ENCODE measurements around the gene MYLK. TPM values are rescaled to one million over a fixed set of nuclear protein-coding genes. Genes with fewer than 3 reads are reported as not detected.

Gene MYLK
- polyA plus RNA-seq, 2 donors, result 14.2 to 104 TPM

DNA sequence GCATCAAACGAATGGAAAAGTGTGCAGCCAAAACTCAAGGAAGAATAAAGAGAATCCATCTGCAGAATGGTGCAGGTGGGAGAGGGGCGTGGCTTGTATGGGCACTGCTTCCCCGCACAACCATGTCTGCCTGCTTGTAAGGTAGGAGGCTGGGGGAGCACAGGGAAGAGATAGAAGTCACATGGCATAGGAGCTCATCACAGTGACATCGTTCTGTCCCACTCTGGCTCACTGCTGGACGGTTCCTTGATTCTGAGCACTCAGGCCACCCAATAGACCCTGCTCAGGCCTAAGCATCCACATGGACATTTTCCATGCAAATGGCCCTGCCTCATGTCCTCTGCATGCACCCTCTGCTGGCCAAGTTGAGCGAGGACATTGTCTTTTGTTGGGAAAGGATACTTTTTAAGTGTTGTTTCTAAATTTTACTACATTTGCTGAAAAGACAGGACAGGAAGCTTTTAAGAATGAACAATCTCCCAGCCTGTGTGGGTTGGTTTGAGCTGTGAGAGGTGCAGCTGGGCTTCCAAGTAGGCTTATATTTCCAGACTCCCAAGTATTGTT, 3.1 kb downstream of the MYLK start:
- 74 to 81% methylated on average over 6 of the region's 6 CpGs for WGBS, 2 donors
- H3K27me3 ChIP-seq (ENCODE audit: control insufficient read depth in 1 of 2, insufficient read depth in 2 of 2, low read length in 2 of 2), result peaks cover 0 to 8% of the 10 kb centered on the region in 2 donors
- no peaks in the 10 kb centered on the region for H3K9me3 ChIP-seq (ENCODE audit: control insufficient read depth in 2 of 2, insufficient read depth in 1 of 2, low read depth in 1 of 2, low read length in 1 of 2)
- no peaks in the 10 kb centered on the region for H3K36me3 ChIP-seq (ENCODE audit: control insufficient read depth in 2 of 2, insufficient read depth in 2 of 2, low read length in 1 of 2)
- no peak overlapping the region for H3K27ac ChIP-seq (ENCODE audit: low read depth in 2 of 2, low read length in 1 of 2)
- no peak overlapping the region for H3K4me3 ChIP-seq (ENCODE audit: low read depth in 1 of 2, low read length in 2 of 2)
- peaks cover 4 to 10% of the 10 kb centered on the region in 2 donors for H3K4me1 ChIP-seq (ENCODE audit: control insufficient read depth in 2 of 2, insufficient read depth in 2 of 2, low read length in 1 of 2)

DNA sequence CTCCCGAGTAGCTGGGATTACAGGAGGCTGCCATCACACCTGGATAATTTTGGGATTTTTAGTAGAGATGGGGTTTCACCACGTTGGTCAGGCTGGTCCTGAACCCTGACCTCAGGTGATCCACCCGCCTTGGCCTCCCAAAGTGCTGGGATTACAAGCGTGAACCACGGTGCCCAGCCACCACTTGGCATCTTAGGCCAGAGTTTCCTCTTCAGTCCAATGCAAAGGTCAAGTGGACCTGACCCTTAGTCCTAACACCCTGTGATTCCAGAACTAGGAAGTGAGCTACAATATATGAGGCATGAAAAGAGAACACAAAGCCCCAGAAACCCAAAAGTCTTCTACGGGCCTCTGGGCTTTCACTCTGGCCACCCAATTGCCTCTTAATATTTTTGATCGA, 5.3 kb downstream of the MYLK start:
- no peak overlapping the region for H3K4me3 ChIP-seq (ENCODE audit: low read depth in 1 of 2, low read length in 2 of 2)
- peaks cover 2 to 4% of the 10 kb centered on the region in 2 donors for H3K4me1 ChIP-seq (ENCODE audit: control insufficient read depth in 2 of 2, insufficient read depth in 2 of 2, low read length in 1 of 2)
- no peak overlapping the region for H3K27ac ChIP-seq (ENCODE audit: low read depth in 2 of 2, low read length in 1 of 2)
- H3K36me3 ChIP-seq (ENCODE audit: control insufficient read depth in 2 of 2, insufficient read depth in 2 of 2, low read length in 1 of 2), result no peaks in the 10 kb centered on the region
- whole genome bisulfite sequencing, 2 donors, result 90 to 91% methylated on average over 7 of the region's 7 CpGs
- H3K27me3 ChIP-seq (ENCODE audit: control insufficient read depth in 1 of 2, insufficient read depth in 2 of 2, low read length in 2 of 2), result peaks cover 0 to 5% of the 10 kb centered on the region in 2 donors
- H3K9me3 ChIP-seq (ENCODE audit: control insufficient read depth in 2 of 2, insufficient read depth in 1 of 2, low read depth in 1 of 2, low read length in 1 of 2), result no peaks in the 10 kb centered on the region

DNA sequence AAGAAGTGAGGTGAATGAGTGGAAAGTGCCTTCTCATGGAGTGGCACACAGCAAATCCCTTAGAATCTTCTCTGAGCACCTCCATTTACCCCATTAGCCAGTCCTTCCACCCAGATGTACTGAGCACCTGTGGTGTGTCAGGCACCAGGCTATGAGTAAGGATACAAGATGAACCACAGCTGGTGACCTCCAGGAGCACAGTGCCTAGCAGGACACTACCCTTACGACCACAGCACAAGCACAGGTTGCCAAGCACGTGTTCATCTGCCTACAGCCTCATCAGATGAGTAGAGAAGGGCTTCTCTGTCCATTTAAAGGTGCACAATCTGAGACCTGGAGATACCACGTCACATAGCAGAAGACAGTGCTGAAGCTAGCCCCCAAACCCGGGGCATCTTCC, 6.2 kb downstream of the MYLK start:
- WGBS, 2 donors, result 89 to 92% methylated on average over 4 of the region's 4 CpGs
- Histone ChIP-seq H3K27me3 (ENCODE audit: control insufficient read depth in 1 of 2, insufficient read depth in 2 of 2, low read length in 2 of 2) (no peaks in the 10 kb centered on the region), H3K9me3 (ENCODE audit: control insufficient read depth in 2 of 2, insufficient read depth in 1 of 2, low read depth in 1 of 2, low read length in 1 of 2) (no peaks in the 10 kb centered on the region), H3K36me3 (ENCODE audit: control insufficient read depth in 2 of 2, insufficient read depth in 2 of 2, low read length in 1 of 2) (no peaks in the 10 kb centered on the region), H3K4me1 (ENCODE audit: control insufficient read depth in 2 of 2, insufficient read depth in 2 of 2, low read length in 1 of 2) (no peaks in the 10 kb centered on the region), H3K4me3 (ENCODE audit: low read depth in 1 of 2, low read length in 2 of 2) (no peak overlapping the region), H3K27ac (ENCODE audit: low read depth in 2 of 2, low read length in 1 of 2) (no peak overlapping the region)

DNA sequence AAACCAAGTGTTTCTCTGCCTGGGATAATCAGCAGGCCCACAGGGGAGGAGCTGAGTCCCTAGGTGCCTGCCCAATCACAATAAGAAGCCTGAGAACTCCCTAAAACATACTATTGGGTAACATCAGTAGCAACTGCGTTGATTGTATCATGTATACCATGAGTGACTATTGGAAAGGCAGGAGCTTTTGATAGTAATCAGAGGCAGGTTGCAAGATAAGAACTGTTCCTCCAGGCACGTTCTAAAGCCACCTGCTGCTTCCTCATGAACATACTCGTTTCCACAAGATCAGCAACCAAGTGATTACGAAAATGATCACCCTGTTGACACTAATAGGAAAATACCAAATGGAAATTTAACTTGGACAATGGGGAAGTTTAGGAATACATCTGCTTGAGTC, 6.7 kb downstream of the MYLK start:
- H3K36me3 ChIP-seq (ENCODE audit: control insufficient read depth in 2 of 2, insufficient read depth in 2 of 2, low read length in 1 of 2), result no peaks in the 10 kb centered on the region
- no peaks in the 10 kb centered on the region for H3K9me3 ChIP-seq (ENCODE audit: control insufficient read depth in 2 of 2, insufficient read depth in 1 of 2, low read depth in 1 of 2, low read length in 1 of 2)
- WGBS, 2 donors, result 74 to 77% methylated on average over 4 of the region's 4 CpGs
- no peak overlapping the region for H3K27ac ChIP-seq (ENCODE audit: low read depth in 2 of 2, low read length in 1 of 2)
- no peaks in the 10 kb centered on the region for H3K4me1 ChIP-seq (ENCODE audit: control insufficient read depth in 2 of 2, insufficient read depth in 2 of 2, low read length in 1 of 2)
- H3K27me3 ChIP-seq (ENCODE audit: control insufficient read depth in 1 of 2, insufficient read depth in 2 of 2, low read length in 2 of 2), result no peaks in the 10 kb centered on the region
- H3K4me3 ChIP-seq (ENCODE audit: low read depth in 1 of 2, low read length in 2 of 2), result no peak overlapping the region

DNA sequence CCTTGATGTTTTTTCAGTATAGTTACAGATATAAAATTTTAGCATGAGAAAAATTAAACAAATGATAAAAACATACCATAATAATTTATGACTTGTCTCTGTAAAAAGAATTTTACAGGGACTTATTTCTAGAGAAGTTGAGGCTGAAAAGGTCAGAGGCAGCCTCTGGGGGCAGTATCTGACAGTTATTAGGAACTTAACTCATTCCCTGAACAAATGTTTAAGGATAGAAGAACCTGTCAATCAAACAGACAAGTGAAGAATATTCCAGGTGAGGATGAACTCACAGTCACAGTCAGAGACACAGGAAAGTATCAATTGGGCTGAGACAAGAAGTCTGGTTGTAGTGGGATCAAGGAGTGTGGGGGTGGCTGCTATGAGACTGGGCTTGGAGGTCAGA, 7.3 kb downstream of the MYLK start:
- no peaks in the 10 kb centered on the region for H3K4me1 ChIP-seq (ENCODE audit: control insufficient read depth in 2 of 2, insufficient read depth in 2 of 2, low read length in 1 of 2)
- no peaks in the 10 kb centered on the region for H3K9me3 ChIP-seq (ENCODE audit: control insufficient read depth in 2 of 2, insufficient read depth in 1 of 2, low read depth in 1 of 2, low read length in 1 of 2)
- H3K36me3 ChIP-seq (ENCODE audit: control insufficient read depth in 2 of 2, insufficient read depth in 2 of 2, low read length in 1 of 2), result no peaks in the 10 kb centered on the region
- no peak overlapping the region for H3K4me3 ChIP-seq (ENCODE audit: low read depth in 1 of 2, low read length in 2 of 2)
- H3K27ac ChIP-seq (ENCODE audit: low read depth in 2 of 2, low read length in 1 of 2), result no peak overlapping the region
- no peaks in the 10 kb centered on the region for H3K27me3 ChIP-seq (ENCODE audit: control insufficient read depth in 1 of 2, insufficient read depth in 2 of 2, low read length in 2 of 2)

DNA sequence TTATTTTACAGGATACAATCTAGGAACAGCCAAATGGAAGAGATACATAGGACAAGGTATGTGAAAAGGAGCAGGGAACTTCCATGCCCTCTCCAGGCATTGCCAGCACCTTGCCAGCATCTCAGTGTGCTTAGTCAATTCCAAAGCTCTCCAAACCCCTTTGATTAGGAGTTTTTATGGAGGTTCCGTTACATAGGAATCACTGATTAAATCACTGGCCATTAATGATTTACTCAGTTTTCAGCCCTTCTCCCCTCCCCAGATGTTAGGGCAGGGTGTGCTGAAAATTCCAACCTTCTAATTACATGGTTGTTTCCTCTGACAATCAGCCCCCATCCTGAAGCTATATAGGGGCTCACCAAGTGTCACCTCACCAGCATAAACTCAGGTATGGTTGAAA, 11.5 kb downstream of the MYLK start:
- H3K9me3 ChIP-seq (ENCODE audit: control insufficient read depth in 2 of 2, insufficient read depth in 1 of 2, low read depth in 1 of 2, low read length in 1 of 2), result no peaks in the 10 kb centered on the region
- WGBS, 2 donors, result 75 to 93% methylated on average over 1 of the region's 1 CpG
- H3K4me1 ChIP-seq (ENCODE audit: control insufficient read depth in 2 of 2, insufficient read depth in 2 of 2, low read length in 1 of 2), result no peaks in the 10 kb centered on the region
- H3K36me3 ChIP-seq (ENCODE audit: control insufficient read depth in 2 of 2, insufficient read depth in 2 of 2, low read length in 1 of 2), result no peaks in the 10 kb centered on the region
- H3K4me3 ChIP-seq (ENCODE audit: low read depth in 1 of 2, low read length in 2 of 2), result no peak overlapping the region
- H3K27me3 ChIP-seq (ENCODE audit: control insufficient read depth in 1 of 2, insufficient read depth in 2 of 2, low read length in 2 of 2), result no peaks in the 10 kb centered on the region
- no peak overlapping the region for H3K27ac ChIP-seq (ENCODE audit: low read depth in 2 of 2, low read length in 1 of 2)

DNA sequence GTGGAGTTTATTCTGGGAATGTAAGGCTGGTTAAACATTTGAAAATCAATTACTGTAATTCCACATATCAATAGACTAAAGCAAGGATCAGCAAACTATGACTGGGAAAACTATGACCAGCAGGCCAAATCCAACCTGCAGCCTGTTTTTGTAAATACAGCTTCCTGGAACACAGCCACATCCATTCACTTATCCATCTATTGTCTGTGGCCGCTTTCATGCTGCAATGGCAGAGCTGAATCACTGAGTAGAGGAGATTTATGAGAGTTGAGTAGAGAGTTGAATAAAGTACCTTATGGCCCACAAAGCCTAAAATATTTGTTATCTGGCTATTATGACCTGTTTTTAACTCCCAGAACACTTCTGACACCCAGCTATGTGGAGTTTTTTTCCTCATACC, 12.2 kb downstream of the MYLK start:
- Histone ChIP-seq H3K9me3 (ENCODE audit: control insufficient read depth in 2 of 2, insufficient read depth in 1 of 2, low read depth in 1 of 2, low read length in 1 of 2) (no peaks in the 10 kb centered on the region), H3K27me3 (ENCODE audit: control insufficient read depth in 1 of 2, insufficient read depth in 2 of 2, low read length in 2 of 2) (no peaks in the 10 kb centered on the region), H3K4me3 (ENCODE audit: low read depth in 1 of 2, low read length in 2 of 2) (no peak overlapping the region), H3K4me1 (ENCODE audit: control insufficient read depth in 2 of 2, insufficient read depth in 2 of 2, low read length in 1 of 2) (no peaks in the 10 kb centered on the region), H3K36me3 (ENCODE audit: control insufficient read depth in 2 of 2, insufficient read depth in 2 of 2, low read length in 1 of 2) (no peaks in the 10 kb centered on the region), H3K27ac (ENCODE audit: low read depth in 2 of 2, low read length in 1 of 2) (no peak overlapping the region)
- 48 to 60% methylated on average over 1 of the region's 1 CpG for WGBS, 2 donors

DNA sequence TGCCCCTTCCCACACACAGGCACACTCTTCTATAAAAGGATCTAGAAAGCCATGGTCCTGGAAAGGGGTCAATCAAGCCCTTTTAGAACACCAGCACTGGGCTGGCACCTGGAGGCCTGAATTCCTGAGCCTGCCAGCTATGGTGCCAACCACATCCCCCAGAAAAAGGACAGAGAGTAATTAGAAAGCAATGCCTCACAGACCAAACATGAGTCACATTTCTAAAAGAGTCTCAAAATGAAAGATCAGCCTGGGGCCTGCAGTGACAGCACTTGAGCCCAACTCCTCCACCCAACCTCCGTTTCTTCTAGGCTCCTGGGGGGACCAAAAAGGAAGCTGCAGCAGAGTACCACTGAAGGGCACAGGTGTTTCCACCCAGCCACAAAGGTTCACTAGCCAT, 14.1 kb downstream of the MYLK start:
- no peaks in the 10 kb centered on the region for H3K27me3 ChIP-seq (ENCODE audit: control insufficient read depth in 1 of 2, insufficient read depth in 2 of 2, low read length in 2 of 2)
- H3K27ac ChIP-seq (ENCODE audit: low read depth in 2 of 2, low read length in 1 of 2), result no peak overlapping the region
- peaks cover 0 to 2% of the 10 kb centered on the region in 2 donors for H3K4me1 ChIP-seq (ENCODE audit: control insufficient read depth in 2 of 2, insufficient read depth in 2 of 2, low read length in 1 of 2)
- H3K4me3 ChIP-seq (ENCODE audit: low read depth in 1 of 2, low read length in 2 of 2), result no peak overlapping the region
- H3K9me3 ChIP-seq (ENCODE audit: control insufficient read depth in 2 of 2, insufficient read depth in 1 of 2, low read depth in 1 of 2, low read length in 1 of 2), result no peaks in the 10 kb centered on the region
- 56 to 59% methylated on average over 1 of the region's 1 CpG for WGBS, 2 donors
- no peaks in the 10 kb centered on the region for H3K36me3 ChIP-seq (ENCODE audit: control insufficient read depth in 2 of 2, insufficient read depth in 2 of 2, low read length in 1 of 2)

DNA sequence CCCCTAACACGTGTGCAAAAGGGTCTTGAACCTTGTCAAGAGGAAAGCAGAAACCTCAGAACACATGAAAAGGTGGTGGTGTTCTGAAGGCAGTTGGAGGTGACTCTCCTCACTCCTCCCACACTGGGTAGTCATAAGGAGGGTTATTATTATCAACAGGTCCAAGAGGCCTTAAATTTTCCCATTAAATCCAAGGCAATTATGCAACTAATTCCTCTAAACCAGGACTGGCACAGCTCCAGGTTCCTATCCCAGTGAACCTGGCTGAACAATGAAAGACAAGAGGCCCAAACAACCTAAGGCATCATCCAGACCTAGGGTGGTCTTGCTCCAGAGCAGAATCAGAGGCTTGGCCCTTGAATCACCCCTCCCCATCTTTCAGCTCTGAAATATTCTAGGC, 15.0 kb downstream of the MYLK start:
- Histone ChIP-seq H3K27me3 (ENCODE audit: control insufficient read depth in 1 of 2, insufficient read depth in 2 of 2, low read length in 2 of 2) (no peaks in the 10 kb centered on the region), H3K4me1 (ENCODE audit: control insufficient read depth in 2 of 2, insufficient read depth in 2 of 2, low read length in 1 of 2) (peaks cover 0 to 2% of the 10 kb centered on the region in 2 donors), H3K27ac (ENCODE audit: low read depth in 2 of 2, low read length in 1 of 2) (no peak overlapping the region), H3K36me3 (ENCODE audit: control insufficient read depth in 2 of 2, insufficient read depth in 2 of 2, low read length in 1 of 2) (no peaks in the 10 kb centered on the region), H3K9me3 (ENCODE audit: control insufficient read depth in 2 of 2, insufficient read depth in 1 of 2, low read depth in 1 of 2, low read length in 1 of 2) (no peaks in the 10 kb centered on the region), H3K4me3 (ENCODE audit: low read depth in 1 of 2, low read length in 2 of 2) (no peak overlapping the region)
- WGBS, 2 donors, result 81 to 92% methylated on average over 1 of the region's 1 CpG

DNA sequence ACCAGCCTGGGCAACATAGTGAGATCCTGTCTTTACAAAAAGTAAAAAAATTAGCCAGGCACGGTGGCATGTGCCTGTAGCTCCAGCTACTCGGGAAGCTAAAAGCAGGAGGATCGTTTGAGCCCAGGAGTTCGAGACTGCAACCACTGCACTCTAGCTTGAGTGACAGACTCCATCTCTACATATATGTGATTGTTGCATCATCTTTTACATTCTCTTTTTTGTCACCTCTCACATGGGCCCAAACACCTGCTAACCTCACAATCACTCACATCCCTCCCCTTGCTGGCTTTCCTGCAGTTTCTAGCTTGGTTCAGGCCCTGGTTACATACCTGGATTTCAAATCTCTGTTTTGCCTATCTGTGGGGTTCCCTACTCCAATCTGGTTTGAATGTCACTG, 19.4 kb downstream of the MYLK start:
- H3K4me1 ChIP-seq (ENCODE audit: control insufficient read depth in 2 of 2, insufficient read depth in 2 of 2, low read length in 1 of 2), result peaks cover 0 to 2% of the 10 kb centered on the region in 2 donors
- WGBS, 2 donors, result 90 to 93% methylated on average over 4 of the region's 4 CpGs
- no peaks in the 10 kb centered on the region for H3K36me3 ChIP-seq (ENCODE audit: control insufficient read depth in 2 of 2, insufficient read depth in 2 of 2, low read length in 1 of 2)

More for the DNA sequence above, 19.4 kb downstream of the MYLK start:
- H3K27me3 ChIP-seq (ENCODE audit: control insufficient read depth in 1 of 2, insufficient read depth in 2 of 2, low read length in 2 of 2), result no peaks in the 10 kb centered on the region
- H3K4me3 ChIP-seq (ENCODE audit: low read depth in 1 of 2, low read length in 2 of 2), result no peak overlapping the region
- H3K9me3 ChIP-seq (ENCODE audit: control insufficient read depth in 2 of 2, insufficient read depth in 1 of 2, low read depth in 1 of 2, low read length in 1 of 2), result no peaks in the 10 kb centered on the region
- no peak overlapping the region for H3K27ac ChIP-seq (ENCODE audit: low read depth in 2 of 2, low read length in 1 of 2)

Data from esophagus (tissue), 2 donors.